Measurements from ENCODE around the gene ATF6.

ATF6 gene

DNA sequence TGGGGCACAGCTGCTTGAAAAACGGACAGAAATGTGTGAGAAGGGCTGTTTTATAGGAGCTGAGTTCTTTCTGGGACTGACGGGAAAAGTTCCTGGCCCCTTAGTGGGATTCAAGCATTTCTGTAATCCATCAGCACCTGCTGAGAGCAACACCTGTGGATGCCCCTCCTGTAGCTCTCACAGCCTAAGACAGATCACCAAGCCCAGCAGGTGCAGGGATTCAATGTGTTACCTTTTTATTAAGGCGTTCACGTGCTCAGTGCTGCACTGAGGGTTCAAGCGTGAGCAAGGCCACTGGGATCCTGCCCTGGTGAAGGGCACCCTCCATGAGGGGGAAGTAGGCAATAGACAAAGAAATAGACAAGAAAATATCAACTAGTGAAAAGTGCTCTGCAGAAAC, 242.7 kb downstream of the ATF6 start:
- Histone ChIP-seq H3K36me3 (ENCODE audit: insufficient read depth, low read length) (no peaks in the 10 kb centered on the region), H3K27ac (ENCODE audit: low read depth, low read length) (no peak overlapping the region), H2AFZ (ENCODE audit: low read length, unreplicated experiment) (no peak overlapping the region), H3K4me3 (ENCODE audit: low read depth, low read length) (no peak overlapping the region), H3K4me1 (ENCODE audit: control insufficient read depth, insufficient read depth, low read length, unreplicated experiment) (peaks cover 8% of the 10 kb centered on the region), H3K79me2 (ENCODE audit: control insufficient read depth, insufficient read depth, low read length, unreplicated experiment) (no peaks in the 10 kb centered on the region), H3K27me3 (ENCODE audit: insufficient read depth, low read length) (no peaks in the 10 kb centered on the region)

- peaks cover under 1% of the 10 kb centered on the region for H3K4me1 ChIP-seq (ENCODE audit: control insufficient read depth, insufficient read depth, low read length, unreplicated experiment)
- H3K27me3 ChIP-seq (ENCODE audit: insufficient read depth, low read length) = no peaks in the 10 kb centered on the region
- H3K36me3 ChIP-seq (ENCODE audit: insufficient read depth, low read length) = no peaks in the 10 kb centered on the region
- H3K4me3 ChIP-seq (ENCODE audit: low read depth, low read length) = no peak overlapping the region
- H2AFZ ChIP-seq (ENCODE audit: low read length, unreplicated experiment) = no peak overlapping the region
- H3K27ac ChIP-seq (ENCODE audit: low read depth, low read length) = no peak overlapping the region
- no peaks in the 10 kb centered on the region for H3K79me2 ChIP-seq (ENCODE audit: control insufficient read depth, insufficient read depth, low read length, unreplicated experiment)
Observed at GRCh38 chr1:162009501-162010174, 243.5 kb downstream of the ATF6 start.

GRCh38 chr1:162010175-162010506, 244.0 kb downstream of the ATF6 start:
- Histone ChIP-seq H3K27me3 (ENCODE audit: insufficient read depth, low read length) (no peaks in the 10 kb centered on the region), H2AFZ (ENCODE audit: low read length, unreplicated experiment) (no peak overlapping the region), H3K36me3 (ENCODE audit: insufficient read depth, low read length) (no peaks in the 10 kb centered on the region), H3K27ac (ENCODE audit: low read depth, low read length) (no peak overlapping the region), H3K4me3 (ENCODE audit: low read depth, low read length) (no peak overlapping the region), H3K4me1 (ENCODE audit: control insufficient read depth, insufficient read depth, low read length, unreplicated experiment) (no peaks in the 10 kb centered on the region), H3K79me2 (ENCODE audit: control insufficient read depth, insufficient read depth, low read length, unreplicated experiment) (no peaks in the 10 kb centered on the region)

GRCh38 chr1:162011337-162012012, 245.4 kb downstream of the ATF6 start:
- H2AFZ ChIP-seq (ENCODE audit: low read length, unreplicated experiment) = no peak overlapping the region
- no peak overlapping the region for H3K27ac ChIP-seq (ENCODE audit: low read depth, low read length)
- no peak overlapping the region for H3K4me3 ChIP-seq (ENCODE audit: low read depth, low read length)
- no peaks in the 10 kb centered on the region for H3K27me3 ChIP-seq (ENCODE audit: insufficient read depth, low read length)
- H3K36me3 ChIP-seq (ENCODE audit: insufficient read depth, low read length) = no peaks in the 10 kb centered on the region
- H3K79me2 ChIP-seq (ENCODE audit: control insufficient read depth, insufficient read depth, low read length, unreplicated experiment) = no peaks in the 10 kb centered on the region
- no peaks in the 10 kb centered on the region for H3K4me1 ChIP-seq (ENCODE audit: control insufficient read depth, insufficient read depth, low read length, unreplicated experiment)

GRCh38 chr1:162013289-162013688, 247.2 kb downstream of the ATF6 start:
- Histone ChIP-seq H3K27me3 (ENCODE audit: insufficient read depth, low read length) (no peaks in the 10 kb centered on the region), H3K36me3 (ENCODE audit: insufficient read depth, low read length) (no peaks in the 10 kb centered on the region), H3K4me3 (ENCODE audit: low read depth, low read length) (no peak overlapping the region), H2AFZ (ENCODE audit: low read length, unreplicated experiment) (no peak overlapping the region), H3K27ac (ENCODE audit: low read depth, low read length) (no peak overlapping the region), H3K79me2 (ENCODE audit: control insufficient read depth, insufficient read depth, low read length, unreplicated experiment) (no peaks in the 10 kb centered on the region), H3K4me1 (ENCODE audit: control insufficient read depth, insufficient read depth, low read length, unreplicated experiment) (peaks cover under 1% of the 10 kb centered on the region)
